Measurements from ENCODE around the gene ERCC6L2.
A peak's percentile ranks its signal among the peaks of the same experiment; 100 is the strongest.

The ERCC6L2 gene

DNA sequence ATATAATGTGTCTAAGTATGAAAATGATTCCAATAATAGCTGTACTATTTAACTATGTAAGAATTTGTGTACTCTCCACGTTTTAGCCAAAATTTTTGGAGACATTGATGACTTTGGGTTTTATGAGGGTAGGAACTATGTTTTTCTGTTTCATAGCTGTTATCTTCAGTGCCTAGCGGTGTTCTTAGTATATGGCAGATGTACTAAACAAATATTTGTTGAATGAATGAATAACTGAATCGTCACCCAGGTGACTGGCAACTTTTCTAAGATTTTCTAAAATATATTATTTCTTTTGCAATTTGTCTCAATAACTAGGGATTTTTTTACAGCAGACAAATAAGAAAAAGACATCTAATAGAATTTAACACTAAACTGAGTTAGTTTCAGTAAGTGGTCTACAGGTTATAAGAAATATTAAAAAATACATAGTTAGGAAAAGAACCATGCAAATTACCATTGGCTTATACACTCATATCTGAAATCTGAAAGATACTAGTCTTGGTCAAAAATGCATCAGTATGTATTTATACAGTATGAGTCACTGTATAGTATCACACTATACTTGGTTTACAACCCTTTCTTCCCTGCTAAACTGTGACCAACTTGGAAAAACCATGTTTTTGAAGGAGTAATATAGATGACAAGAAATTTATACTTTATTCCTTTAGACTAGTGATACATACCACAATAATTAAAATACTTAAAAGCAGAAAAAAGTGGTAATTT, 10.5 kb upstream of the ERCC6L2 start:
- no peak for DNase-seq

DNA sequence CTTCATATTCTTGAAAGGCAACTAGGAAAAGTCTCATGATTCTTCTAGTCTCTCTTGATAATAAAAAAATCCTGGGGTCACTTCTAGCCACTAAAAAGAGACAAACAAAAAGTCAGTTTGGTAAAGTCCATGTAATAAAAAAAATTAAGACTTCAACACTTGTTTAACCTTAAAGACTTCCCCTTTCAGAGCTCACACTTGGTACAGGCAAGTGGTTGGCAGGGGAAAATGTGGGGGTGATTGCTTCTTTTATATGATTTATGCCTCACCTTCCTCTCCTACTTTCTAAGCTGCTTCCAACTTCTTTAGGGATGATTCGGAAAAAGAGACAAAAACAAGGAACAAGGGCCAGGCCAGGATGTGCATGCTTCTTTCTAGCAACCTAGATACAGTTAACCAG, 5.1 kb upstream of the ERCC6L2 start:
- no peak for DNase-seq

DNA sequence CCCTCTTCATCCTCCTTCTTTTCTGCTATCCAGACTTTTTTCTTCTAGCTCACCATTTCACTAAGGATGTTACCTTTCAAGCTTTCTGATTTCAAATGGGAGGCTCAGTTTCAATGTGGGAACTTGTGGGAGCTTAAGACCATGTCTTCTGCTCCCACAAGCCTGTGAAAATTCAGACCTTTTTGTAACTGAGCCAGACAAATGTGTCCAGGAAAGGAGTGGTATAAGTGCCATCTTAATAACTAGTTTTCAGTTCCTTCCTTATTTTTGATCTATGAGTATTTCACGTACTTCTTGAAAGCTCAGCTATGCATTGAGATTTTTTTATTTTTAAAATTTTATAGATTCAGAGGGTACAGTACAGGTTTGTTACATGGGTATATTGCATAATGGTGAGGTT, 4.6 kb upstream of the ERCC6L2 start:
- DNase-seq = no peak

- DNase-seq = no peak
These were observed 1.0 kb upstream of the ERCC6L2 start for GRCh38 chr9:95874303-95874988.

DNA sequence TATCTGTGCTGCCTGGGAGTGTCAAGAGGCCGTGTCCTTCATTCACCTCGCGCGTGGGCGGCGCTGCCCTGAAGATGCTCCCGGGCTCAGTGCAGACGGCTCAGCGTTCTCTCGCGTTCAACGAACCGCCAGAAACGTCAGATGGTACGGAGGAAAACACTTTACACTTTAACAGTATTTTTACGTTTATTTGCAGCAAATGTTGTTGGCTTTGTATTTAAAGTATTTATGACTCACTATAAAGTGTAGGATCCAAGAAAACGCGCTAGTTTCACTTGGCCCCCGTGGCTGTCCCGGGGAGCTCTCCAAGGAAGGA, 544 bp upstream of the ERCC6L2 start:
- DNase-seq = peak; percentile 63

- no peak for DNase-seq
These were observed 600 bp downstream of the ERCC6L2 start for GRCh38 chr9:95876138-95876444.

GRCh38 chr9:95876595-95876994, 1.1 kb downstream of the ERCC6L2 start:
- DNase-seq = no peak

- no peak for DNase-seq
These were observed 2.5 kb downstream of the ERCC6L2 start for GRCh38 chr9:95877984-95878383.

DNA sequence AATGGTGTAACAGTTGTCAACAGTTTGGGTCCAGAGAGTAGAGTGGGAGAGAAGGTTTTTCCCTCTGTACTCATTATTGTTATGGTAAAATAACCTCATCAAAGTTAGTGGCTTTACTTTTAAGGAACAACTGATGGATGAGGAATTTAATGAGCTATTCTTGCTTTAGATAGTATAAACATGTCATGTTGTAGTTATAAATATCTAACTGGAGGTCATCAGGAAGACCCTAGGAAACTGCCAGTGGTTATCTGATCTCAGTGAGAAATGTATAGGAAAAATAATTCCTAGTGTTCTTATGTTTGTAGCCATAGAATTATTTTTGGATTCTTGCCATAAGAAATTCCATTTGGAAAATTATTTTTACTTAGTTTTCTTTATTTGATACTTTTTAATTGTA, 4.1 kb downstream of the ERCC6L2 start:
- no peak for DNase-seq

DNA sequence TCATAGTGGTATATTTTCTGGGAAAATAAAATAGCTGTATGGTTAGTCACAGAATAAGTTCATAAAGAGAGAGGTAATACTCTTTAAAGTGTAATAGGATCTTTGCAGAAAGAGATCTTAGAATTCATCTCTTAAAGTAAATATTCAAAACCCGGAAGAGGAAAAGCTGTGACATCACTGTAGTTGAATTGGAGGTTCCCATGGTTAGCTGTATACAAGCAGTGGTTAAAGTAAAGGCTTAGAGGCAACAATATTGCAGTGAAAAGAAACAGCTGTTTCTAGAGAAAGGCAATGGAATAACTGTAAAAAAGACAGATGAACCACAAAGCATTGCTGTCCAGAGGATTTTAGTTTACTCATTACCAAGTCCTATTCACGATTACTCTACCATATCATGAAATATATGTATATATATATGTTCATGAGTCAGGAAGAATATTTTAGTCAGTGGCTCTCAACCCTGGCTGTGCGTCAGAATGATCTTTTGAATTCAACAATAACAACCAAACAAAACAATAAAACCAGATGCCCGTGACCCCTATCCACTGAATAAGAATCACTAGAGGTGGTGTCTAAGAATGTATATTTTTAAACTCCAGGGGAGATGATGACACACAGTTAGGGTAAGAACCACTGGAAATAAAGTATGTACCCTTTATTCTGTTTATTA, 4.7 kb downstream of the ERCC6L2 start:
- no peak for DNase-seq

DNA sequence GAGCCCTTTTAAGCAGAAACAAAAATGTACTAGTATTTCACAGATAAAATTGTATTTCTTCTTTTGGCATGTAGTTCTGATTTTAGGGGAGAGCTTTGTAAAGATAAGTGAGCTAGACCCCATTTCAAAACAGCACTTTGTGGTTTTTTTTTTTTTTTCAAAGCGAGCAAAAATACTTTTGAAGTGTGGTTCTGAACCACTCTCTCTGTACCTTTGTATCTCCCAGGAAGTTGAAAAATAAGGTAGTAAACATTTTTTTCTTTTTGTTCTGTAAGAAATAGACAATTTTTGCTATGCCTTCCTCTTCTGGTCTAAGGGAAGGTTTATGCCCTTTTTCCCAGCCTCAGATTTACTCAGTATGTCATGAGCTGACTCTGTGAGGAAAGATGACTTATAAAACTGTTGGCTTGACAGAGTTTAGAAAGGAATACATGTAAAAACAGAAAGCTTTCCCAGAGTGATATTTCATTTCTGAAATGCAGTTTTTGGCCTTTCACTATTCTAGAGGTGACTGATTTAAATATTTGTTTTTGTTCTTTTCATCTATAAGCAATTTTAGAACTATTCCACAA, 12.5 kb downstream of the ERCC6L2 start:
- no peak for DNase-seq

DNA sequence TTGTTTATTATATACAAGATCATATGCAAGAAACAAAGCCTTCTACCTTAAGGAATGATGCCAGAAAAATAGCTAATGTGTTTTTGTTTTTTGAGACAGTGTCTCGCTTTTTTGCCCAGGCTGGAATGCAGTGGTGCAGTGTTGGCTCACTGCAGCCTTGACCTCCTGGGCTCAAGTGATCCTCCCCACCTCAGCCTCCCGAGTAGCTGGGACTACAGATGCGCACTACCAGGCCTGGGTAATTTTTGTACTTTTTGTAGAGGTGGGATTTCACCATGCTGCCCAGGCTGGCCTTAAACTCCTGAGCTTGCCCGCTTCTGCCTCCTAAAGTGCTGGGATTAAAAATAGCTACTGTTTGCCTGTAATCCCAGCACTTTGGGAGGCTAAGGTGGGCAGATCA, 15.1 kb downstream of the ERCC6L2 start:
- no peak for DNase-seq

GRCh38 chr9:95891067-95891671, 15.7 kb downstream of the ERCC6L2 start:
- no peak for DNase-seq

DNA sequence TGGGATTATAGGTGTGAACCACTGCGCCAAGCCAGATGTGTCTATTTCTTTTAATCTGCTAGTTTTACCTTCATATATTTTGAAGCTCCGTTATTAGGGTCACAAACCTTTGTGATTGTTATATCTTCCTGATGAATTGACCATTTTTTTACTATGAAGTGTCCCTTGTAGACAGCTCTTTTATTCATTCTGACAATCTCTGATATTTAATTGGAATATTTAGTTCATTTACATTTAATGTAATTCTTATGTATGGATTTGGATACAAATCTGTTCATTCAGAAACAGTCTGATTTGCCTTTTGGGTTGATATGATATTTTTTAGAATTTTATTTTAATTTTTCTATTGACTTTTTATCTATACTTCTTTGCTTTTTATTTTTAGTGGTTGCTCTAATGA, 17.2 kb downstream of the ERCC6L2 start:
- no peak for DNase-seq

GRCh38 chr9:95896580-95896979, 21.1 kb downstream of the ERCC6L2 start:
- DNase-seq = no peak

- no peak for DNase-seq
These were observed 26.0 kb downstream of the ERCC6L2 start for GRCh38 chr9:95901506-95901905.

DNA sequence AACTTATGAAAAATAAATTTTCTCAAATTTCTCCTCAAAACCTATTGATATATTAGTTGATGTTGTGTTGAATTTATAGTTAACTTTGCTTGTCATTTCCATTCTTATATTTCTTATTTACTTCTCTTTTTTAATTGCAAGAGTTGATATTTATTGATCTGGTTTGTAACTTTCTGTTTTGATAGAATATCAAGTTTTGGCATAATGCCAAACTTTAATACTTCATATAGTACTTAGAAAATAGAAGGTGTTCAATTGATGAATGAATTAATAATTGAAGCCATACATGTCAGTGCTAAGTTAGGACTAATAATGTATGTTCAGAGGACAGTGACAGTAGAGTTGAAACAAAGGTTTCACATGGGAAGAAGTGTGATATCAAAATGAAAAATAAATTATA, 27.9 kb downstream of the ERCC6L2 start:
- DNase-seq = no peak

DNA sequence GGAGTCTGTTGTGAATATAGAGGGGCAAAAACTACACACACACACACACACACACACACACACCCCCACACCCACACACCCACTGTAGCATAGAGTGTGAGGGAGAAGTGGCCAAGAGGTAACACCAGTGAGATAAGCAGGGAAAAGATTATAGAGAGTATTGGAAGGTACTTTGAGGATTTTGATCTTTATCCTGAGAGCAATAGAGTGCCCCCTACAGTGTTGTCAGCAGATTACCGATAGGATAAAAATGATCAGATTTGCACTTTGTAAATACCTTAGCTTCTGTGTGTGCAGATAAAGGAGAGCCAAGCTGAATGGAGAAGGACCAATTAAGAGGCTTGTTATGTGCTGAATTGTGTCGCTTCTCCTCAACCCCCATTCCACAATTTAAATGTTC, 32.3 kb downstream of the ERCC6L2 start:
- no peak for DNase-seq

GRCh38 chr9:95910023-95910707, 34.7 kb downstream of the ERCC6L2 start:
- DNase-seq = no peak

DNA sequence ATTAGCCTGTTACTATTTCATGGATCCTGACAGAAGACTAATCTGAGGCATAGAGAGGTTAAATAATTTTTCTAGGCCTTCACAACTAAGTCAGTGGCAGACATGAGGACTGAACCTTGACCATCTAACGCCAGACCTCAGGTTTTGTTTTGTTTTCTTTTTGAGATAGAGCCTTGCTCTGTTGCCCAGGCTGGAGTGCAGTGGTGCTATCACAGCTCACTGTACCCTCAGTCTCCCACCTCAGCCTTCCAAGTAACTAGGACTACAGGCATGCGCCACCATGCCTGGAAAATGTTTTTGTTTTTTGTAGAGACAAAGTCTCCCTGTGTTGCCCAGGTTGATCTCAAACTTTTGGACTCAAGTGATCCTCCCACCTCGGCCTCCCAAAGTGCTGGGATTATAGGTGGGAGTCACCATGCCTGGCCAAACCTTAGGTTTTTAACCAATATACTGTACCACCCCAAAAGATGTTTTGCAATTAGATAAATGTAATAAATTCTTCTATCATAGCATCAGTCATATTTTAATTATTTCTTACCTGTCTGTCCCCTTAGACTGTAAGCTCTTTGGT, 35.4 kb downstream of the ERCC6L2 start:
- no peak for DNase-seq

- no peak for DNase-seq
These were observed 37.3 kb downstream of the ERCC6L2 start for GRCh38 chr9:95912773-95913172.

DNA sequence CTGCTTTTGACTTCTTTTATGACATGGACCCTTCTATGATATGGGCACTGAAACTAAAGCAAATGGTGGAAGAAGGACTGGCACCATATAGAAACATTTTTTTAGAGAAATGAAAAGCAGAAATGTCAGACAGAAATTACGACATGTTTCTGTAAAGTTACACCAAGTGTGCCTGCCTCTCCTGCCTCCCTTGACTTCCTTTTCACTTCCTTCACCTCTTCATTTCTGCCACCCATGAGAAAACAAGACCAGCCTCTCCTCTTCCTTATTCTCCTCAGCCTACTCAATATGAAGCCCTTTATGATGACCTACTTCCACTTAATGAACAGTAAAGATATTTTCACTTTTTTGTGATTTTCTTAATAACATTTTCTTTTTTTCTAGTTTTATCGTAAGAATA, 44.5 kb downstream of the ERCC6L2 start:
- no peak for DNase-seq

GRCh38 chr9:95923794-95924193, 48.3 kb downstream of the ERCC6L2 start:
- DNase-seq = no peak

All from activated CD4-positive, alpha-beta T cell treated with anti-CD3 and anti-CD28 coated beads, Interleukin-2, amount 50 U/mL, for 1 hour (primary cell).